HEK293 (cell line): ENCODE measurements around the gene MAML2.

Experiments used
- GLI2 ChIP-seq: fragments of 450-650 bp; formaldehyde crosslinking; IDR thresholded peaks from 2 replicates; pipeline ENCODE4; 2017; ENCODE audit warnings: missing biosample characterization, missing genetic modification characterization, low read depth, borderline replicate concordance
- KLF1 ChIP-seq: fragments of 450-650 bp; formaldehyde crosslinking; IDR thresholded peaks from 2 replicates; pipeline ENCODE4 v1.5.1; 2016; ENCODE audit warnings: missing biosample characterization, missing genetic modification characterization
- PRDM10 ChIP-seq: fragments of 450-650 bp; formaldehyde crosslinking; IDR thresholded peaks from 2 replicates; pipeline ENCODE4 v1.5.1; 2016; ENCODE audit warnings: missing biosample characterization, missing genetic modification characterization
- SETDB1 ChIP-seq: IDR thresholded peaks from one replicate; pipeline ENCODE4 v1.6.1; 2017; ENCODE audit warnings: mild to moderate bottlenecking, low read length, moderate library complexity, mixed read lengths; ENCODE audit not compliant: insufficient read length
- TCF7L2 ChIP-seq: IDR thresholded peaks from 2 replicates; pipeline ENCODE4 v1.6.1; 2011; ENCODE audit warnings: low read depth, mild to moderate bottlenecking, inconsistent platforms, low read length, moderate library complexity, borderline replicate concordance
- YY2 ChIP-seq: fragments of 450-650 bp; formaldehyde crosslinking; IDR thresholded peaks from 2 replicates; pipeline ENCODE4 v1.5.1; 2016; ENCODE audit warnings: missing biosample characterization, missing genetic modification characterization
- ZBTB1 ChIP-seq: fragments of 450-650 bp; formaldehyde crosslinking; IDR thresholded peaks from 2 replicates; pipeline ENCODE4 v1.5.1; 2016; ENCODE audit warnings: missing biosample characterization, missing genetic modification characterization
- ZNF18 ChIP-seq: fragments of 450-650 bp; formaldehyde crosslinking; IDR thresholded peaks from 2 replicates; pipeline ENCODE4 v1.5.1; 2016; ENCODE audit warnings: missing biosample characterization, missing genetic modification characterization
- ZNF2 ChIP-seq: fragments of 450-650 bp; formaldehyde crosslinking; IDR thresholded peaks from 2 replicates; pipeline ENCODE4 v1.5.1; 2016; ENCODE audit warnings: missing biosample characterization, missing genetic modification characterization
- ZNF248 ChIP-seq: fragments of 450-650 bp; formaldehyde crosslinking; IDR thresholded peaks from 2 replicates; pipeline ENCODE4 v1.5.1; 2017; ENCODE audit warnings: missing biosample characterization, missing genetic modification characterization
- ZNF266 ChIP-seq: fragments of 450-650 bp; formaldehyde crosslinking; IDR thresholded peaks from 2 replicates; pipeline ENCODE4 v1.5.1; 2016; ENCODE audit warnings: missing biosample characterization, missing genetic modification characterization, low read depth
- ZNF37A ChIP-seq: fragments of 450-650 bp; IDR thresholded peaks from 2 replicates; pipeline ENCODE4 v1.5.1; 2018; ENCODE audit warnings: missing biosample characterization, missing genetic modification characterization
- ZNF48 ChIP-seq: fragments of 450-650 bp; formaldehyde crosslinking; IDR thresholded peaks from 2 replicates; pipeline ENCODE4 v1.5.1; 2016; ENCODE audit warnings: missing biosample characterization, missing genetic modification characterization
- ZNF510 ChIP-seq: fragments of 450-650 bp; formaldehyde crosslinking; IDR thresholded peaks from 2 replicates; pipeline ENCODE4 v1.5.1; 2018; ENCODE audit warnings: mild to moderate bottlenecking, missing genetic modification characterization, missing biosample characterization; ENCODE audit not compliant: insufficient replicate concordance
- ZNF521 ChIP-seq: fragments of 450-650 bp; formaldehyde crosslinking; IDR thresholded peaks from 2 replicates; pipeline ENCODE4 v1.5.1; 2017; ENCODE audit warnings: missing biosample characterization, mild to moderate bottlenecking, missing genetic modification characterization
- ZNF629 ChIP-seq: fragments of 450-650 bp; formaldehyde crosslinking; IDR thresholded peaks from 2 replicates; pipeline ENCODE4 v1.5.1; 2017; ENCODE audit warnings: missing biosample characterization, missing genetic modification characterization
- ZNF692 ChIP-seq: fragments of 450-650 bp; formaldehyde crosslinking; IDR thresholded peaks from 2 replicates; pipeline ENCODE4 v1.5.1; 2016; ENCODE audit warnings: missing biosample characterization, missing genetic modification characterization
- ZNF704 ChIP-seq: fragments of 450-650 bp; formaldehyde crosslinking; IDR thresholded peaks from 2 replicates; pipeline ENCODE4 v1.5.1; 2016; ENCODE audit warnings: missing biosample characterization, missing genetic modification characterization
- ZNF76 ChIP-seq: fragments of 450-650 bp; formaldehyde crosslinking; IDR thresholded peaks from 2 replicates; pipeline ENCODE4; 2016; ENCODE audit warnings: low read depth, missing biosample characterization, missing genetic modification characterization, borderline replicate concordance
- ZNF768 ChIP-seq: fragments of 450-650 bp; formaldehyde crosslinking; IDR thresholded peaks from 2 replicates; pipeline ENCODE4 v1.5.1; 2018; ENCODE audit warnings: missing biosample characterization, mild to moderate bottlenecking, missing genetic modification characterization
- ZNF791 ChIP-seq: fragments of 450-650 bp; formaldehyde crosslinking; IDR thresholded peaks from 2 replicates; pipeline ENCODE4 v1.5.1; 2016; ENCODE audit warnings: missing biosample characterization, missing genetic modification characterization
- ZXDB ChIP-seq: fragments of 450-650 bp; formaldehyde crosslinking; IDR thresholded peaks from 2 replicates; pipeline ENCODE4 v1.5.1; 2016; ENCODE audit warnings: missing biosample characterization, missing genetic modification characterization

MAML2 gene

GRCh38 chr11:96155627-96156378, 187.2 kb downstream of the MAML2 start (continued):
- TF ChIP-seq ZNF768 (tag by site-specific recombination) = no peak
- TF ChIP-seq ZNF76 (tag by site-specific recombination) = no peak
- no peak for TF ChIP-seq ZNF510 (tag by site-specific recombination)
- TF ChIP-seq ZNF18 = 0 out of 2 replicates have a peak, but pooled peaks have one; percentile 10
- TF ChIP-seq GLI2 (tag by site-specific recombination) = no peak
- no peak for TF ChIP-seq TCF7L2
- no peak for TF ChIP-seq ZNF48 (tag by site-specific recombination)
- no peak for TF ChIP-seq ZXDB (tag by site-specific recombination)
- no peak for TF ChIP-seq ZNF521
- TF ChIP-seq ZNF692 (tag by site-specific recombination) = no peak
- TF ChIP-seq KLF1 = no peak
- TF ChIP-seq ZNF248 = no peak
- TF ChIP-seq ZNF704 (tag by site-specific recombination) = no peak
- TF ChIP-seq ZNF37A (tag by site-specific recombination) = no peak
- no peak for TF ChIP-seq YY2 (tag by site-specific recombination)
- no peak for TF ChIP-seq ZBTB1 (tag by site-specific recombination)
- TF ChIP-seq ZNF2 (tag by site-specific recombination) = no peak
- no peak for TF ChIP-seq ZNF791 (tag by site-specific recombination)
- peak; percentile 59 for TF ChIP-seq ZNF629 (tag by site-specific recombination)
- peak; percentile 64 for TF ChIP-seq PRDM10 (tag by site-specific recombination)
- TF ChIP-seq SETDB1 = no peak
- no peak for TF ChIP-seq ZNF266 (tag by site-specific recombination)
- TF ChIP-seq, all 188 proteins: peak for 20
